GM19025 (cell line): Measurements from ENCODE around the gene MYO1C.
"Not testable (repeated sequence)": the region's sequence is repeated elsewhere in the genome, so short reads cannot be mapped to it uniquely, and the experiment has no call there.

Experiments
- ATAC-seq: cut with Tn5 transposase; IDR thresholded peaks from one replicate; pipeline ENCODE4 v1.9.1; 2021; ENCODE audit warnings: mild to moderate bottlenecking, low read depth, moderate library complexity; ENCODE audit not compliant: unreplicated experiment

Gene MYO1C

GRCh38 chr17:1467258-1467657, 25.2 kb downstream of the MYO1C start:
- ATAC-seq = no peak

GRCh38 chr17:1464186-1464585, 28.3 kb downstream of the MYO1C start:
- ATAC-seq = no peak

GRCh38 chr17:1462164-1463112, 30.0 kb downstream of the MYO1C start:
- ATAC-seq = no peak

GRCh38 chr17:1461198-1461944, 31.1 kb downstream of the MYO1C start:
- ATAC-seq = no peak

- no peak for ATAC-seq
Measured at GRCh38 chr17:1460233-1460632, 32.3 kb downstream of the MYO1C start.

GRCh38 chr17:1455797-1456599, 36.5 kb downstream of the MYO1C start, which contains the start of gene CRK:
Gene CRK (minus strand): TSS chr17:1456232. CDS start chr17:1456117, 115 bp downstream.
- peak; percentile 89 for ATAC-seq

GRCh38 chr17:1455291-1455796, 37.1 kb downstream of the MYO1C start:
- peak; percentile 23 for ATAC-seq

- no peak for ATAC-seq
Measured at GRCh38 chr17:1454541-1454940, 37.9 kb downstream of the MYO1C start.

GRCh38 chr17:1453694-1454093, 38.8 kb downstream of the MYO1C start:
- ATAC-seq = not testable (repeated sequence)

GRCh38 chr17:1452836-1453235, 39.6 kb downstream of the MYO1C start:
- ATAC-seq = no peak

- ATAC-seq = not testable (repeated sequence)
Measured at GRCh38 chr17:1450261-1450660, 42.2 kb downstream of the MYO1C start.

- ATAC-seq = no peak
Measured at GRCh38 chr17:1449412-1449967, 43.0 kb downstream of the MYO1C start.

- no peak for ATAC-seq
Measured at GRCh38 chr17:1447052-1447451, 45.4 kb downstream of the MYO1C start.

- ATAC-seq = no peak
Measured at GRCh38 chr17:1446201-1446600, 46.3 kb downstream of the MYO1C start.

GRCh38 chr17:1445695-1446094, 46.8 kb downstream of the MYO1C start:
- ATAC-seq = not testable (repeated sequence)

GRCh38 chr17:1442721-1443120, 49.8 kb downstream of the MYO1C start:
- ATAC-seq = not testable (repeated sequence)

GRCh38 chr17:1442187-1442586, 50.3 kb downstream of the MYO1C start:
- ATAC-seq = no peak

GRCh38 chr17:1440921-1441320, 51.6 kb downstream of the MYO1C start:
- ATAC-seq = no peak

GRCh38 chr17:1438593-1439083, 53.8 kb downstream of the MYO1C start:
- no peak for ATAC-seq

- ATAC-seq = no peak
Measured at GRCh38 chr17:1435326-1435725, 57.2 kb downstream of the MYO1C start.
